LNCAP (cell line): ENCODE data around the gene UBASH3B.

Source experiments
- TF ChIP-seq, protein P1 (sequence below): fragments of 450-650 bp; IDR thresholded peaks from 2 replicates; pipeline ENCODE4 v1.5.1; 2017; ENCODE audit warnings: mild to moderate bottlenecking

UBASH3B gene

DNA sequence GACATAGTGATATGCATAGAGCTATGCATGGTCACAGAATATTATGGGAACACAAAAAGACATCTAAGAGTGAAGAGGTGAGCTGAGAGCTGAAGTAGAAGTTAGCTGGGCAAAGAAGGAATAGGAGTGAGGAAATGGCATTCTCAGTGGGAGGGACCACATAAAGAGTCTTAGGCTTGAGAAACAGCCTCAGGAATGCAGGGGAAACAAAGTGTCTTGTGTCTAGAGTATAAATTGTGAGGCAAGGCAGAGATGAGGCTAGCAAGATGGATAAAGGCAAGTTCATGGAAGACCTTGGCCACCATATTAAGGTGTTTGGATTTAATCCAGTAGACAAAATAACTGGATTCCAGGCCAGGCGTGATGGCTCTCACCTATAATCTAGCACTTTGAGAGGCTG, 142.1 kb downstream of the UBASH3B start:
- TF ChIP-seq, protein P1, sequence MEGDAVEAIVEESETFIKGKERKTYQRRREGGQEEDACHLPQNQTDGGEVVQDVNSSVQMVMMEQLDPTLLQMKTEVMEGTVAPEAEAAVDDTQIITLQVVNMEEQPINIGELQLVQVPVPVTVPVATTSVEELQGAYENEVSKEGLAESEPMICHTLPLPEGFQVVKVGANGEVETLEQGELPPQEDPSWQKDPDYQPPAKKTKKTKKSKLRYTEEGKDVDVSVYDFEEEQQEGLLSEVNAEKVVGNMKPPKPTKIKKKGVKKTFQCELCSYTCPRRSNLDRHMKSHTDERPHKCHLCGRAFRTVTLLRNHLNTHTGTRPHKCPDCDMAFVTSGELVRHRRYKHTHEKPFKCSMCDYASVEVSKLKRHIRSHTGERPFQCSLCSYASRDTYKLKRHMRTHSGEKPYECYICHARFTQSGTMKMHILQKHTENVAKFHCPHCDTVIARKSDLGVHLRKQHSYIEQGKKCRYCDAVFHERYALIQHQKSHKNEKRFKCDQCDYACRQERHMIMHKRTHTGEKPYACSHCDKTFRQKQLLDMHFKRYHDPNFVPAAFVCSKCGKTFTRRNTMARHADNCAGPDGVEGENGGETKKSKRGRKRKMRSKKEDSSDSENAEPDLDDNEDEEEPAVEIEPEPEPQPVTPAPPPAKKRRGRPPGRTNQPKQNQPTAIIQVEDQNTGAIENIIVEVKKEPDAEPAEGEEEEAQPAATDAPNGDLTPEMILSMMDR: no peak

DNA sequence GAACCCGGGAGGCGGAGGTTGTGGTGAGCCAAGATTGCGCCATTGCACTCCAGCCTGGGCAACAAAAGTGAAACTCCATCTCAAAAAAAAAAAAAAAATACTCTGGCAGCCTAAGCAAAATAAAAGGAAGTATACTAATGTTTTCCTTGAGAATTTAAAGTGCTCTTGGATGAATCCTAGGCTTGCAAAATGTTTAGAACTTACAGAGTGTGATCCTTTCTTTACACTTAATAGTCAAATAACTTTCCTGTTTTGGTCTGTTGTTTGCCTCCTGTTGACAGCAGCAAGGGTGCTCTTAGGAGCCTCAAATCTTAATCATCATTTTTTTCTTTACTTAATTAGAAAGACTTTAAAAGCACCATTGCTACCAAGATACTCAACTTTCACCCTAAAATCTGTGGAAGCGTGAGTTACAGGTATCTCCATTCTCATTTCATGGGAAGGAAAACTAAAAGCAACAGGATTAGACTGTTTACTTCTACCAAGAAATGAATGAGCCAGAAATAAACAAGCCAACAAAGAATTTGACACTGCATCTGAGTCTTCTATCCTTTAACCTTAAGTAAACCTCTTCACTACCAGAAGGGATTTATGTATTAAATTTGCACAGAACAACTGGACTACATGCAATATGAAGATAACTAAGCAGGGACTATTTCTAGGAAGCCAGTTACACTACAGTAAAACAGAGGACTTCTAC, 144.0 kb downstream of the UBASH3B start:
- TF ChIP-seq, protein P1: no peak

DNA sequence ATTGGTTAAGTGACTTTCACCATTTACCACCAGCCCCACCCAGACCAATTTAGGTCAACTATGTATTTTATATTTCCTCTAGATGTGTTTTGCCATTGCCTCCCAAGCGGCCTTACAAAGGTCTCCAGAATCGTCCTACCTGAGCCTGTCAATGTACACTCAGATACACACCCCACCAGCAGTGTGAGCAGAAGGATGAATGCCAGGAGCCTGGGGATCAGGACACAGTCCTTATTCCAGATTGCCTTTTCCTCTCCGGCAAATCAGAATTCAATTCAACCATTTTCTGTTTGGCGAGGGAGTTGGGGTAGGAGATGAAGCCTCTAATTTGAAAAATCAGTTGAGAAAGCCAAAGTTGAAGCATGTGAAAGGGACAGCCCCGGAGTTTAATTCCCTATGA, 147.4 kb downstream of the UBASH3B start:
- TF ChIP-seq, protein P1: no peak

DNA sequence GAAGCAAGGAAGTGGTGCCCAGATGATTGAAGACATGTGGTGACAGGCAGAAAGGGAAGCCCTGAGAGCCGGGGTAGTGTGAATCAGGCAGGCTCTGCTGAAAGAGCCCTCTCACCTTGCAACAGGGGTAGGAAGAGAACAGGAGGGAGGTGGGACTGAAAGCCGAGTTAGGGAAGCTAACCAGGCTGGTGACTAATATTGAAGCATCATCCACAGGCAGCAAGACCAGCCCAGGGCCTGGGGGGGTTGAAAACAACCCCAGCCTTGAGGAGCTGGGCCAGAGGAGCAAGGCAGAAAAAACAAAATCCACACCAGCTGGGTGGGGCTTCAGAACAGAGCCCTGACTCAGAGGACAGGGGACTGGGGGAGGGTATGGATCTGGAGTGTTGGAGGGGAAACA, 147.8 kb downstream of the UBASH3B start:
- TF ChIP-seq, protein P1: no peak

DNA sequence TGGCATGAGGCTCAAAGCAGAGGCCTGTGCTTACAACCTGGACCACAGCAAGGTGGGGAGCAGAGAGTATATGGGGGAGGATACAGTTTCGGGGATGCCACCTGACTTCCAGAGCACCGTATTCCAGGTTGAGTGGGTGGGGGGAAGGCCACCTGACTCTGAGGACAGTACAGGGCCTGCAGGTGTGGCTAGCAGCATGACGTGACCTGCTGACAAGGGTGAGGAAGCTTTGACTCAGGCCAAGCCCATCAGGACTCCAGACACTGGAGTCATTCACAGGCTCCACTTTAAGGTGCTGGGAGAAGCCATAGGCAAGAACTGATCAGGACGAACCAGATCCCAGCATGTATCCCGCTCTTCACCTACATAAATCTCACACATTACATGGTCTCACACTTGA, 148.2 kb downstream of the UBASH3B start:
- TF ChIP-seq, protein P1: no peak

DNA sequence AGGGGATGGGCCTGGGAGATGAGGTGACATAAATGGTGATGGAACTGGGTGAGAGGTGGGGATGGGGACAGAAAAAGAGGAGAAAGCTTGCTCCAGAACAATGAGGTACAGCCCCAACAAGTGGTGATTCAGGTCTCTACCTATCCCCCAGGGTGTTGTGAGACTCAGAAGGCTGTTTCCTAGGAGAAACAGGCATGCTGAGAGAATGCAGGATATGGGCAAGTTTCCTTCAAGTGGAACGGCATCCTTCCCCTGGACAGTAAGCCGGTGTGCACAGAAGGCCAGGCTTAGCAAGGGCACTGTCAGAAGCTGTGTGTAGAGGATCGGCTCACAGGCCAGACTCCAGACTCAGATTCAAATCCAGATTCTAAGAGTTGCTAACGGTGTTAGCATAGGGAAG, 148.6 kb downstream of the UBASH3B start:
- TF ChIP-seq, protein P1: no peak

DNA sequence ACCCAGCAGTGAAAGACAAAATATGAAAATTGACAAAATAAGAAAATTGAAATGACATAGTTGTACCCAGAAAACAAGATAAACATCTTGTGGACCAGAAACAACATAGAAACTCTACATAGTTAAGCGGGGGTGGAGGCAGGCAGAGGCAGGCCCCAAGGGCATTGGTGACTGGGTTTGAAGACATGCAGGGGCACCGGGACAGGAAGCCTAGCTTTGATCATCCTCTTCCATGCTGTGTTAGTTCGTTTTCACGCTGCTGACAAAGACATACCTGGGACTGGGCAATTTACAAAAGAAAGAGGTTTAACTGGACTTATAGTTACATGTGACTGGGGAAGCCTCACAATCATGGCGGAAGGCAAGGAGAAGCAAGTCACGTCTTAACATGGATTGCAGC, 149.3 kb downstream of the UBASH3B start:
- TF ChIP-seq, protein P1: no peak
